K562 (cell line): Measurements from ENCODE around the gene TMEM151A. TPM values are rescaled to one million over a fixed set of nuclear protein-coding genes. Genes with fewer than 3 reads are reported as not detected.
A peak's percentile ranks its signal among the peaks of the same experiment; 100 is the strongest.

Experiments used
- CAMTA2 ChIP-seq: fragments of 250-450 bp; sonication (Bioruptor Pico); conservative IDR thresholded peaks from 2 replicates; pipeline ENCODE4 v1.5.1; 2022
- CHD2 ChIP-seq: IDR thresholded peaks from 2 replicates; pipeline ENCODE4 v1.6.1; 2011; ENCODE audit warnings: low read depth, low read length
- CREB3L1 ChIP-seq: fragments of 450-650 bp; IDR thresholded peaks from 2 replicates; pipeline ENCODE4 v1.6.1; 2014; ENCODE audit warnings: low read depth, mild to moderate bottlenecking, moderate library complexity, borderline replicate concordance
- CTBP1 ChIP-seq: fragments of 450-650 bp; IDR thresholded peaks from 2 replicates; pipeline ENCODE4 v1.6.1; 2016; ENCODE audit warnings: borderline replicate concordance
- GTF2B ChIP-seq: IDR thresholded peaks from 2 replicates; pipeline ENCODE4 v1.6.1; 2011; ENCODE audit not compliant: insufficient read length; ENCODE audit errors: extremely low read depth
- LCOR ChIP-seq: sonication (generic); formaldehyde crosslinking; IDR thresholded peaks from 2 replicates; pipeline ENCODE4 v1.8.0; 2022; ENCODE audit warnings: mild to moderate bottlenecking, missing genetic modification reagents
- LEF1 ChIP-seq: fragments of 450-650 bp; IDR thresholded peaks from 2 replicates; pipeline ENCODE4 v1.6.1; 2016; ENCODE audit warnings: mild to moderate bottlenecking
- NCOR1 ChIP-seq: fragments of 450-650 bp; IDR thresholded peaks from 2 replicates; pipeline ENCODE4 v1.6.1; 2016; ENCODE audit warnings: mild to moderate bottlenecking, moderate library complexity
- PHF21A ChIP-seq: fragments of 450-650 bp; IDR thresholded peaks from 2 replicates; pipeline ENCODE4 v1.6.1; 2017; ENCODE audit warnings: low read depth, borderline replicate concordance
- PURB ChIP-seq: sonication (generic); formaldehyde crosslinking; IDR thresholded peaks from 2 replicates; pipeline ENCODE4 v1.9.0; 2021; ENCODE audit warnings: low read depth, mild to moderate bottlenecking, missing genetic modification reagents
- RBM15 ChIP-seq: fragments of 200-400 bp; formaldehyde crosslinking; IDR thresholded peaks from 2 replicates; pipeline ENCODE4 v1.6.1; 2018; ENCODE audit warnings: mild to moderate bottlenecking, low read length, moderate library complexity; ENCODE audit not compliant: insufficient read depth
- RNF2 ChIP-seq: sonication (generic); IDR thresholded peaks from 2 replicates; pipeline ENCODE4 v1.6.1; 2016
- RNF219 ChIP-seq: fragments of 250-450 bp; sonication (Bioruptor Pico); IDR thresholded peaks from 2 replicates; pipeline ENCODE4 v1.5.0; 2022; ENCODE audit warnings: mild to moderate bottlenecking
- SIN3A ChIP-seq, 2 experiments: fragments of 150-350 bp in 1 of 2; IDR thresholded peaks; 2 replicates each; pipeline ENCODE4 v1.6.1; 2011 to 2016; ENCODE audit warnings: borderline replicate concordance in 2 of 2, low read depth in 2 of 2, low read length in 2 of 2, mild to moderate bottlenecking in 2 of 2, moderate library complexity in 2 of 2; ENCODE audit not compliant: control insufficient read depth in 1 of 2
- SMAD3 ChIP-seq: fragments of 450-650 bp; formaldehyde crosslinking; conservative IDR thresholded peaks from 2 replicates; pipeline ENCODE4 v1.4.0; 2020; ENCODE audit warnings: mild to moderate bottlenecking
- SMARCE1 ChIP-seq: fragments of 450-650 bp; IDR thresholded peaks from 2 replicates; pipeline ENCODE4 v1.7.1; 2016; ENCODE audit warnings: mild to moderate bottlenecking
- ZNF121 ChIP-seq: sonication (generic); formaldehyde crosslinking; conservative IDR thresholded peaks from 2 replicates; pipeline ENCODE4 v1.8.0; 2022; ENCODE audit warnings: missing genetic modification reagents
- ZNF384 ChIP-seq: IDR thresholded peaks from 2 replicates; pipeline ENCODE4 v1.6.1; 2012; ENCODE audit warnings: low read depth, low read length, improper control_type of control experiment
- ZNF398 ChIP-seq: fragments of 250-450 bp; sonication (Bioruptor Pico); IDR thresholded peaks from 2 replicates; pipeline ENCODE4 v1.8.0; 2021; ENCODE audit warnings: moderate library complexity, mild to moderate bottlenecking, inconsistent platforms
- polyA plus RNA-seq, 8 experiments: library from polyadenylated mRNA; depleted of rRNA in 4 of 8; stranded (reverse) in 5 of 8; unstranded in 3 of 8; fragments of >200 nt; fragmentation: Nextera tagmentation in 2 of 8; fragmentation: Illumina TruSeq in 1 of 8; extraction: Ambion mirVana in 2 of 8; extraction: Trizol in 1 of 8; gene quantifications; 2 replicates each; pipeline versions ENCODE4 v1.2.1 to v1.2.3, GENCODE V29; 2011 to 2014; ENCODE audit warnings: inconsistent platforms in 1 of 8, missing spikeins in 1 of 8
- total RNA-seq, 7 experiments: library from RNA; depleted of rRNA in 6 of 7; stranded (reverse); fragments of >200 nt in 6 of 7; fragmentation: Illumina TruSeq in 2 of 7; extraction: Trizol in 2 of 7; gene quantifications; 2 replicates each; pipeline versions ENCODE4 v1.2.1 to v1.2.3, GENCODE V29; 2011 to 2021; ENCODE audit warnings: low replicate concordance in 1 of 7
- TF ChIP-seq, protein P1 (sequence below): fragments of 150-350 bp; conservative IDR thresholded peaks from 2 replicates; pipeline ENCODE4 v1.6.1; 2014; ENCODE audit warnings: low read length

The TMEM151A gene
- total and polyA plus RNA-seq, 9 of the 15 experiments (the other 6 are each of a cell fraction or from before 2014, with no cell fraction given) = not detected

DNA sequence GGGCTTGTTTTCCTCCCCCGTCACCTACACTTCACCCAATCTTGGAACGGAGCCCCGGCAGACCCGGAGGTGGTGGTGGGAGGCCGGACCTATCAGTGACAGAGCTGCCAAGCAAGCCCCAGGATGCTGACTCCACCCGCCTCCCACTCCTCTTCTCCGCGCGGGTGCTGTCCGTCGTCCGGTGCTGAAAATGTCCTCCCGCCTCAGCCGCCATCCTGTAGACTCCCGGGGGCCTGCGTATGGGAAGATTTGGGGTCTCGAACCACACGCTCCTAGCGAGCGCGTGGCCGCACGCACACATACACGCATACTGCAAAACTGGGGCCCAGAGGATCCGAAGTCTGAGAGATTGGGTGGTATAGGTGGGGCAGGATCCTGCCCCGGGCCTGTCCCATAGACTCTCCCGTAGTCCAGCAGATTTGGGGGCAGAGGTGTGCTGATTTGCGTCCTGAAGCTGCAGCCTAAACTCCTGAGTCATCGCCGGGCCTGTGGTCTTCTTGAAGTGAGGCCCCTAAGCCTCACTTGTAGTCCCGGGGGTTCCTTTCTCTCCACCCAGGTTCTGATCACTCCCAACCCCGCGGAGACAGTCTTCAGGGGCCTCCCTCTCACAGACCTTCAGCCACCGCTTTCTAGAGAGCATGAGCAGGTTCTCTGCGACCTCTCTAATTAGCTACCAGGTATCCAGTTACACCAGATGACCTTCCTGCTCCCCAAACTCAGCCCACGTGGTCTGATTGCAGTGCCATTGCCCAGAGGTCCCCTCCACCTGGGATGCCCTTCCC is 2.0 kb upstream of the TMEM151A start (continued):
- no peak for TF ChIP-seq NCOR1
- no peak for TF ChIP-seq SMAD3 (CRISPR knock-in tag)
- TF ChIP-seq GTF2B = no peak
- no peak for TF ChIP-seq LEF1
- TF ChIP-seq CAMTA2 (CRISPR knock-in tag) = no peak
- TF ChIP-seq, protein P1, sequence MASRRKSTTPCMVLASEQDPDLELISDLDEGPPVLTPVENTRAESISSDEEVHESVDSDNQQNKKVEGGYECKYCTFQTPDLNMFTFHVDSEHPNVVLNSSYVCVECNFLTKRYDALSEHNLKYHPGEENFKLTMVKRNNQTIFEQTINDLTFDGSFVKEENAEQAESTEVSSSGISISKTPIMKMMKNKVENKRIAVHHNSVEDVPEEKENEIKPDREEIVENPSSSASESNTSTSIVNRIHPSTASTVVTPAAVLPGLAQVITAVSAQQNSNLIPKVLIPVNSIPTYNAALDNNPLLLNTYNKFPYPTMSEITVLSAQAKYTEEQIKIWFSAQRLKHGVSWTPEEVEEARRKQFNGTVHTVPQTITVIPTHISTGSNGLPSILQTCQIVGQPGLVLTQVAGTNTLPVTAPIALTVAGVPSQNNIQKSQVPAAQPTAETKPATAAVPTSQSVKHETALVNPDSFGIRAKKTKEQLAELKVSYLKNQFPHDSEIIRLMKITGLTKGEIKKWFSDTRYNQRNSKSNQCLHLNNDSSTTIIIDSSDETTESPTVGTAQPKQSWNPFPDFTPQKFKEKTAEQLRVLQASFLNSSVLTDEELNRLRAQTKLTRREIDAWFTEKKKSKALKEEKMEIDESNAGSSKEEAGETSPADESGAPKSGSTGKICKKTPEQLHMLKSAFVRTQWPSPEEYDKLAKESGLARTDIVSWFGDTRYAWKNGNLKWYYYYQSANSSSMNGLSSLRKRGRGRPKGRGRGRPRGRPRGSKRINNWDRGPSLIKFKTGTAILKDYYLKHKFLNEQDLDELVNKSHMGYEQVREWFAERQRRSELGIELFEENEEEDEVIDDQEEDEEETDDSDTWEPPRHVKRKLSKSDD = no peak
- 0 out of 2 replicates have a peak, but pooled peaks have one; percentile 38 for TF ChIP-seq PHF21A
- peak; percentile 96 for TF ChIP-seq CREB3L1
- 0 out of 2 replicates have a peak, but pooled peaks have one; percentile 68 for TF ChIP-seq LCOR
- TF ChIP-seq SIN3A (IDR thresholded peaks at IDR 0.05; ENCODE audit: borderline replicate concordance in 2 of 2, control insufficient read depth in 1 of 2, low read depth in 2 of 2, low read length in 2 of 2) = peak; percentile 93 to 99
- TF ChIP-seq ZNF121 = no peak
- no peak for TF ChIP-seq RNF2
- TF ChIP-seq RBM15 = no peak
- TF ChIP-seq CTBP1 = peak; percentile 86
- peak; percentile 48; the same call in 1 of the 2 replicates for TF ChIP-seq RNF219 (CRISPR knock-in tag)
- no peak for TF ChIP-seq CHD2
- no peak for TF ChIP-seq ZNF398
- TF ChIP-seq PURB (CRISPR knock-in tag) = no peak
- no peak for TF ChIP-seq ZNF384
- peak; percentile 76 for TF ChIP-seq SMARCE1
